ENCODE results near the gene ERVW-1. TPM values are rescaled to one million over a fixed set of nuclear protein-coding genes. Genes with fewer than 3 reads are reported as not detected.

ERVW-1 gene
- total RNA-seq, 1 donor from 2014 or later: not detected

- Histone ChIP-seq H3K4me3 (no peak overlapping the region), H3F3A (ENCODE audit: low read depth) (no peaks in the 10 kb centered on the region), H3K36me3 (no peaks in the 10 kb centered on the region), H3K9ac (no peak overlapping the region), H3K27me3 (no peaks in the 10 kb centered on the region), H2AFZ (replicated peaks) (no peak overlapping the region), H3K4me1 (no peaks in the 10 kb centered on the region), H3K4me2 (no peak overlapping the region), H3K79me2 (ENCODE audit: low read depth) (no peaks in the 10 kb centered on the region), H3K27ac (no peak overlapping the region), H4K20me1 (ENCODE audit: low read depth) (no peaks in the 10 kb centered on the region), H3K9me3 (ENCODE audit: low read depth) (no peaks in the 10 kb centered on the region)
- TF ChIP-seq CTCF (IDR thresholded peaks at IDR 0.05) (no peak), EZH2phosphoT487 (IDR thresholded peaks at IDR 0.05) (no peak), EZH2 (IDR thresholded peaks at IDR 0.05) (no peak)
- no peaks in the 10 kb centered on the region for H3K9me3 Mint-ChIP-seq
- H3K36me3 Mint-ChIP-seq: no peaks in the 10 kb centered on the region
- no peak for DNase-seq (ENCODE audit: low spot score)
- H3K27ac Mint-ChIP-seq: no peak overlapping the region
- H3K4me3 Mint-ChIP-seq: no peak overlapping the region
- H3K4me1 Mint-ChIP-seq: no peaks in the 10 kb centered on the region
- peaks cover 5% of the 10 kb centered on the region for H3K27me3 Mint-ChIP-seq (ENCODE audit: insufficient read depth, low read depth)
Observed at GRCh38 chr7:92432299-92432946, 45.3 kb downstream of the ERVW-1 start.

- TF ChIP-seq CTCF (IDR thresholded peaks at IDR 0.05) (no peak), EZH2phosphoT487 (IDR thresholded peaks at IDR 0.05) (no peak), EZH2 (IDR thresholded peaks at IDR 0.05) (no peak)
- Mint-ChIP-seq H3K27ac (no peak overlapping the region), H3K27me3 (ENCODE audit: insufficient read depth, low read depth) (peaks cover 3% of the 10 kb centered on the region)
Observed at GRCh38 chr7:92427193-92427592, 50.6 kb downstream of the ERVW-1 start.

GRCh38 chr7:92425311-92425947 is 52.3 kb downstream of the ERVW-1 start:
- no peak overlapping the region for H3K9ac ChIP-seq
- no peaks in the 10 kb centered on the region for H3K27me3 ChIP-seq
- no peaks in the 10 kb centered on the region for H4K20me1 ChIP-seq (ENCODE audit: low read depth)
- H3K9me3 Mint-ChIP-seq: no peaks in the 10 kb centered on the region
- peaks cover 3% of the 10 kb centered on the region for H3K4me1 ChIP-seq
- peaks cover 10% of the 10 kb centered on the region for H3K4me1 Mint-ChIP-seq
- no peaks in the 10 kb centered on the region for H3K79me2 ChIP-seq (ENCODE audit: low read depth)
- TF ChIP-seq EZH2phosphoT487 (IDR thresholded peaks at IDR 0.05): no peak
- TF ChIP-seq EZH2 (IDR thresholded peaks at IDR 0.05): no peak
- no peak for TF ChIP-seq CTCF (IDR thresholded peaks at IDR 0.05)
- H2AFZ ChIP-seq (replicated peaks): peak overlapping the region; percentile 87
- H3K36me3 Mint-ChIP-seq: no peaks in the 10 kb centered on the region
- H3K4me3 ChIP-seq: no peak overlapping the region
- H3K27ac Mint-ChIP-seq: no peak overlapping the region
- H3K4me2 ChIP-seq: no peak overlapping the region
- peaks cover 5% of the 10 kb centered on the region for H3K27me3 Mint-ChIP-seq (ENCODE audit: insufficient read depth, low read depth)
- H3K4me3 Mint-ChIP-seq: no peak overlapping the region
- peak; percentile 25 for DNase-seq (ENCODE audit: low spot score)
- no peak overlapping the region for H3K27ac ChIP-seq
- H3K9me3 ChIP-seq (ENCODE audit: low read depth): no peaks in the 10 kb centered on the region
- H3K36me3 ChIP-seq: no peaks in the 10 kb centered on the region
- peaks cover 2% of the 10 kb centered on the region for H3F3A ChIP-seq (ENCODE audit: low read depth)

More at GRCh38 chr7:92427193-92427592, 50.6 kb downstream of the ERVW-1 start:
- Histone ChIP-seq H2AFZ (replicated peaks) (no peak overlapping the region), H3K36me3 (no peaks in the 10 kb centered on the region), H3K9ac (no peak overlapping the region), H3K79me2 (ENCODE audit: low read depth) (no peaks in the 10 kb centered on the region), H3F3A (ENCODE audit: low read depth) (peaks cover 2% of the 10 kb centered on the region), H3K27ac (no peak overlapping the region), H3K4me3 (no peak overlapping the region), H4K20me1 (ENCODE audit: low read depth) (no peaks in the 10 kb centered on the region), H3K4me1 (peaks cover 3% of the 10 kb centered on the region), H3K27me3 (no peaks in the 10 kb centered on the region), H3K4me2 (no peak overlapping the region), H3K9me3 (ENCODE audit: low read depth) (no peaks in the 10 kb centered on the region)
- Mint-ChIP-seq H3K4me3 (no peak overlapping the region), H3K4me1 (peaks cover 10% of the 10 kb centered on the region), H3K36me3 (no peaks in the 10 kb centered on the region), H3K9me3 (no peaks in the 10 kb centered on the region)
- DNase-seq (ENCODE audit: low spot score): no peak
